ENCODE measurements around the gene SEL1L3. TPM values are rescaled to one million over a fixed set of nuclear protein-coding genes. Genes with fewer than 3 reads are reported as not detected.

SEL1L3 gene
- total RNA-seq, 1 donor from 2014 or later, result 23.7 TPM

DNA sequence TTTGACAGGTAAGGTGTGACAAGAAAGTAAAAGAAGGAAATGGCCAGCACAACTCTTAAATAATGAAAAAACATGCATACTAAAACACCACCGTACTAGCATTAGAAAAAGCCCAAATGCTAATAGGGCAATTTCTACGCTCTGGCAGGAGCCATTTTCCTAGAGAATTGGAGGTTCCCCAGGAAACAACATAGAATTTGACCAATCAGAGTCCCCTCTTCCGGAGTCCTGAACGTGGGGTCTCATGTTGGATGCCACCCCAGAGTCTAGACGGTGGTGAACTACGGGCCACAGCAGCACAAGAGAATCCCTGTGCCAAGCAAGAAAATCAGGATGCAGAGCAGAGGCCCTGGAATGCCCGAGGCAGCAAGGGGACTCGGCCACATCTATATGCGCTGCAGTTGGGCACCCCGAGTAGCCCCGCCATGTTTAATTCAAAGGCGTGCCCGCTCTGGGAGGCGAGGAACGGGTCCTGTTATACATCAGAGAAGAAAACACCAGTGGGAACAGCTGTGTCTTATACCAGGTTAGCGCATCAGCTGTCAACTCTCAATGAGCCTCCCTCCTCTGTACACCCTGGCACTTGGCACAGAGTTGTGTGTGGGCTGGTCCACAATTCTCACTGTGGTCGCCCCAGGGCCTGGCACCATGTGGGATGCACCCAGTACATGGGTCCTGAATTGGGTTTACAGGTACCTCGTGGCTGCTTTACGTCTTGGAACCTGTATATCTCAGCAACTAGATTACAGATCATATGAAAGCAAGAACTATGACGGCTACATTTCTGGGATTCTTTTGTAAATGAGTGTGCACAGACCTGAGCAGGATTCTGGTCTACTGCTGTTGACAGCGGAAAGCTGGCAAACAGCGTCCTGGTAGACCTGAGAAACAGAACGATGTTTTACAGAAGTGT, 52.1 kb downstream of the SEL1L3 start:
- no peak for DNase-seq
- Mint-ChIP-seq H3K27me3 (ENCODE audit: unreplicated experiment) (peaks cover 2% of the 10 kb centered on the region), H3K4me1 (ENCODE audit: low read depth, unreplicated experiment) (peaks cover 25% of the 10 kb centered on the region), H3K36me3 (ENCODE audit: unreplicated experiment) (no peaks in the 10 kb centered on the region), H3K9me3 (ENCODE audit: unreplicated experiment) (peaks cover 2% of the 10 kb centered on the region), H3K4me3 (ENCODE audit: unreplicated experiment) (no peak overlapping the region), H3K27ac (ENCODE audit: unreplicated experiment) (peak overlapping the region; percentile 43)
- TF ChIP-seq, protein P1, sequence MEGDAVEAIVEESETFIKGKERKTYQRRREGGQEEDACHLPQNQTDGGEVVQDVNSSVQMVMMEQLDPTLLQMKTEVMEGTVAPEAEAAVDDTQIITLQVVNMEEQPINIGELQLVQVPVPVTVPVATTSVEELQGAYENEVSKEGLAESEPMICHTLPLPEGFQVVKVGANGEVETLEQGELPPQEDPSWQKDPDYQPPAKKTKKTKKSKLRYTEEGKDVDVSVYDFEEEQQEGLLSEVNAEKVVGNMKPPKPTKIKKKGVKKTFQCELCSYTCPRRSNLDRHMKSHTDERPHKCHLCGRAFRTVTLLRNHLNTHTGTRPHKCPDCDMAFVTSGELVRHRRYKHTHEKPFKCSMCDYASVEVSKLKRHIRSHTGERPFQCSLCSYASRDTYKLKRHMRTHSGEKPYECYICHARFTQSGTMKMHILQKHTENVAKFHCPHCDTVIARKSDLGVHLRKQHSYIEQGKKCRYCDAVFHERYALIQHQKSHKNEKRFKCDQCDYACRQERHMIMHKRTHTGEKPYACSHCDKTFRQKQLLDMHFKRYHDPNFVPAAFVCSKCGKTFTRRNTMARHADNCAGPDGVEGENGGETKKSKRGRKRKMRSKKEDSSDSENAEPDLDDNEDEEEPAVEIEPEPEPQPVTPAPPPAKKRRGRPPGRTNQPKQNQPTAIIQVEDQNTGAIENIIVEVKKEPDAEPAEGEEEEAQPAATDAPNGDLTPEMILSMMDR (IDR thresholded peaks at IDR 0.05; ENCODE audit: partially characterized antibody, unreplicated experiment), result no peak

DNA sequence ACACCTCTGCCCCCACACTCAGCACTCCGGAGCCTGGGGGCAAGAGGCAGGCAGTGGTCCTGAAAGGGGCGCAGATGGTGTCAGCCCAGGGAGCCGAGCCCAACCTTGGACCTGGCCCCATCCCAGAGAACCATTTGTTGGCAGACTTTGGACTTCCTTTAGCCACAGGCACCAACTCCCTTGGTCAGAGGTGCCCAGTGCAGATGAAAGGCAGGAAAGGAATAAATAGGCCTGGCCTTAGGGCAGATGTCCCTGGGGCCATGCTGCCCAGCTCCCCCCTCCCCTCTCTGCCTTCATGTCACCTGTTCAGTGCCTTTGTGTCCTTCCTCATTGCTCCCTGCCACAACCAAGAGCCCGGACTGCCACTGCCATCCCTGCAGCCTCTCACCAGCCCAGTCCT, 52.8 kb downstream of the SEL1L3 start:
- no peak overlapping the region for H3K4me3 Mint-ChIP-seq (ENCODE audit: unreplicated experiment)

DNA sequence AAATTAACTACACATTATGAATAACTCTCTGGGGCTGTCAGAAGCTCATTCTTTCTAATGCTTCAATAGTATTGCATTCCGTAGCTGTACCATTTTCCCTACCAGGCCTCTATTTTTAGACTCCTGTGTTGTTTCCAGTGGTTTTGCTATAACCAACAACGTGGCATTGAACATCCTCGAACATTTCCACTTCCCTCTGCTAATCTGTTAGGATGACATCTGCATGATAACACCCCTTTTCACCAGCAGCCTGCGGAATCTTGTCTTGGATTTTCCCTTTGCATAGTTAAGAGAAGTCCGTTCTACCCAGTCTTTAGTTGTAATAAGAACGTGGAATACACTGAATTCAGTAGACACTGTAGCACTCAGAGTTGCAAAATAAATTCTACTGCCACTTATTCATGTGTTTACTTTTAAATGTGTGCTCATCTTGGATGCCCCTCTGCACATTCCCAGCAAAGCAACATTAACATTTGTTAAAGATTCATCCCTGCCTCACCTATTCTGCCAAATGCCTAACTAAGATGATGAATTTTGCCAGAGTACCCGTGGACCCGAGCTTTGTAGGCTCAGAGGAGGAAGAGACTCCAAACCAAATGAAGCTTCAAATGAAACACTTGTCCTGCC, 55.6 kb downstream of the SEL1L3 start:
- no peak for DNase-seq

More for the DNA sequence above, 52.8 kb downstream of the SEL1L3 start:
- H3K36me3 Mint-ChIP-seq (ENCODE audit: unreplicated experiment), result no peaks in the 10 kb centered on the region
- TF ChIP-seq, protein P1 (IDR thresholded peaks at IDR 0.05; ENCODE audit: partially characterized antibody, unreplicated experiment), result no peak
- DNase-seq, result no peak
- H3K27ac Mint-ChIP-seq (ENCODE audit: unreplicated experiment), result no peak overlapping the region
- peaks cover 25% of the 10 kb centered on the region for H3K4me1 Mint-ChIP-seq (ENCODE audit: low read depth, unreplicated experiment)
- peaks cover 2% of the 10 kb centered on the region for H3K9me3 Mint-ChIP-seq (ENCODE audit: unreplicated experiment)
- H3K27me3 Mint-ChIP-seq (ENCODE audit: unreplicated experiment), result peaks cover 2% of the 10 kb centered on the region

DNA sequence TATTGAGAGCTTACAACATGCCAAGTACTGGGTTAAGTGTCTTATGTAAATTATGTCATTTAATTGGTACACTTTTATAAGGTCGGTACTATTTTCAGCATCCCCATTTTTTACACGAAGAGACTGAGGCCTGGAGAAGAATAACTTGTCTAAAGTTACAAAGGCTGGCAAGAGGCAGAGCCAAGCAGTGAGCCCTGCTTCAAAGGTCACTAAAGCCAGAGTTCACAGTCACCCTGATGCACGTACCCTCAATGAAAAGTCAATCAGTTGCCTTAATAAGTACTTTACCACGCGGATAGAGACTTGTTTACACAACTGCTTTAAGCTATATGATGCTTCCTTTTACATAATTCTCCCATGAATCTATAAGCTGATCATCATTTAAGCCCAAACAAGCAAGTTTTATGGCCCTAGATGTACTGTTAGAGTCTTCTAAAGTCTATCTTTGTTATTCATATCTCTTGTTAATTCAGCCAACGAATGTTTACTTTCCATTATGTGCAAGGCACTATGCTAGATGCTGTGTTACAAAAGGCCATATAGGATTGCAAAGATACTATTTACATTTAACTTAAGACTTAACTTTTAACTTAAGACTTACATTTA, 57.4 kb downstream of the SEL1L3 start:
- Mint-ChIP-seq H3K27me3 (ENCODE audit: unreplicated experiment) (peaks cover 2% of the 10 kb centered on the region), H3K36me3 (ENCODE audit: unreplicated experiment) (no peaks in the 10 kb centered on the region), H3K9me3 (ENCODE audit: unreplicated experiment) (no peaks in the 10 kb centered on the region), H3K4me3 (ENCODE audit: unreplicated experiment) (no peak overlapping the region), H3K27ac (ENCODE audit: unreplicated experiment) (no peak overlapping the region), H3K4me1 (ENCODE audit: low read depth, unreplicated experiment) (peaks cover 9% of the 10 kb centered on the region)
- TF ChIP-seq, protein P1 (IDR thresholded peaks at IDR 0.05; ENCODE audit: partially characterized antibody, unreplicated experiment), result no peak
- DNase-seq, result no peak

More for the DNA sequence above, 55.6 kb downstream of the SEL1L3 start:
- no peak overlapping the region for H3K4me3 Mint-ChIP-seq (ENCODE audit: unreplicated experiment)
- H3K27me3 Mint-ChIP-seq (ENCODE audit: unreplicated experiment), result peaks cover 2% of the 10 kb centered on the region
- TF ChIP-seq, protein P1 (IDR thresholded peaks at IDR 0.05; ENCODE audit: partially characterized antibody, unreplicated experiment), result no peak
- H3K4me1 Mint-ChIP-seq (ENCODE audit: low read depth, unreplicated experiment), result peaks cover 19% of the 10 kb centered on the region
- no peak overlapping the region for H3K27ac Mint-ChIP-seq (ENCODE audit: unreplicated experiment)
- peaks cover 2% of the 10 kb centered on the region for H3K9me3 Mint-ChIP-seq (ENCODE audit: unreplicated experiment)
- H3K36me3 Mint-ChIP-seq (ENCODE audit: unreplicated experiment), result no peaks in the 10 kb centered on the region

Measured in glutamatergic neuron (in vitro differentiated cells).